Central memory CD4-positive, alpha-beta T cell (primary cell): ENCODE results near the gene LY9.

Experiments
- DNase-seq: peaks from one replicate; pipeline ENCODE4 v3.0.0; 2022

The LY9 gene

GRCh38 chr1:160838888-160839287 is 42.9 kb downstream of the LY9 start:
- no peak for DNase-seq

GRCh38 chr1:160839746-160840145 is 43.8 kb downstream of the LY9 start:
- no peak for DNase-seq

GRCh38 chr1:160841079-160841478 is 45.1 kb downstream of the LY9 start:
- no peak for DNase-seq

GRCh38 chr1:160844447-160845232 is 48.7 kb downstream of the LY9 start:
- DNase-seq, result no peak

GRCh38 chr1:160846281-160846680 is 50.3 kb downstream of the LY9 start:
- no peak for DNase-seq

- no peak for DNase-seq
Measured at GRCh38 chr1:160850541-160850940, 54.6 kb downstream of the LY9 start.

GRCh38 chr1:160850993-160851392 is 55.0 kb downstream of the LY9 start:
- DNase-seq, result no peak

- DNase-seq, result no peak
Measured at GRCh38 chr1:160853014-160853413, 57.0 kb downstream of the LY9 start.

- DNase-seq, result no peak
Measured at GRCh38 chr1:160853754-160854153, 57.8 kb downstream of the LY9 start.

- no peak for DNase-seq
Measured at GRCh38 chr1:160855181-160855981, 59.4 kb downstream of the LY9 start.

- DNase-seq, result no peak
Measured at GRCh38 chr1:160858097-160858496, 62.1 kb downstream of the LY9 start.

GRCh38 chr1:160858507-160858906 is 62.5 kb downstream of the LY9 start:
- no peak for DNase-seq

- DNase-seq, result no peak
Measured at GRCh38 chr1:160859166-160859565, 63.2 kb downstream of the LY9 start.

GRCh38 chr1:160860840-160861505 is 65.0 kb downstream of the LY9 start:
- no peak for DNase-seq

- no peak for DNase-seq
Measured at GRCh38 chr1:160862203-160863060, 66.5 kb downstream of the LY9 start, which contains the start of gene CD244. Gene CD244, minus strand, starts transcription at chr1:160862887. Its CDS starts 210 bp downstream, at chr1:160862677.

- DNase-seq, result no peak
Measured at GRCh38 chr1:160863061-160863773, 67.2 kb downstream of the LY9 start.

GRCh38 chr1:160863774-160864131 is 67.8 kb downstream of the LY9 start:
- DNase-seq, result no peak

- no peak for DNase-seq
Measured at GRCh38 chr1:160864173-160864572, 68.2 kb downstream of the LY9 start.

- no peak for DNase-seq
Measured at GRCh38 chr1:160865337-160865736, 69.4 kb downstream of the LY9 start.

- DNase-seq, result no peak
Measured at GRCh38 chr1:160866001-160866694, 70.2 kb downstream of the LY9 start.

GRCh38 chr1:160866695-160867260 is 70.8 kb downstream of the LY9 start:
- no peak for DNase-seq
